CD4-positive, alpha-beta T cell treated with Interleukin-6 for 4 hours (primary cell): ENCODE results near the gene ST3GAL5.
A peak's percentile ranks its signal among the peaks of the same experiment; 100 is the strongest.

Experiments
- DNase-seq: peaks from one replicate; pipeline ENCODE4 v3.0.0-alpha.2; 2020; ENCODE audit warnings: mixed read lengths

ST3GAL5 gene

GRCh38 chr2:85864654-85865053, 24.1 kb downstream of the ST3GAL5 start:
- DNase-seq: no peak

- peak; percentile 49 for DNase-seq
Measured at GRCh38 chr2:85862426-85862825, 26.4 kb downstream of the ST3GAL5 start.

- DNase-seq: no peak
Measured at GRCh38 chr2:85861650-85862049, 27.1 kb downstream of the ST3GAL5 start.

GRCh38 chr2:85861180-85861579, 27.6 kb downstream of the ST3GAL5 start:
- no peak for DNase-seq

GRCh38 chr2:85858841-85859240, 29.9 kb downstream of the ST3GAL5 start:
- no peak for DNase-seq

- DNase-seq: no peak
Measured at GRCh38 chr2:85854897-85855296, 33.9 kb downstream of the ST3GAL5 start.

GRCh38 chr2:85854166-85854509, 34.7 kb downstream of the ST3GAL5 start:
- peak; percentile 30 for DNase-seq

- DNase-seq: peak; percentile 40
Measured at GRCh38 chr2:85853499-85854165, 35.2 kb downstream of the ST3GAL5 start.

- peak; percentile 79 for DNase-seq
Measured at GRCh38 chr2:85852937-85853498, 35.8 kb downstream of the ST3GAL5 start.

- no peak for DNase-seq
Measured at GRCh38 chr2:85852152-85852840, 36.5 kb downstream of the ST3GAL5 start.

GRCh38 chr2:85851253-85852151, 37.3 kb downstream of the ST3GAL5 start:
- peak; percentile 55 for DNase-seq

- DNase-seq: no peak
Measured at GRCh38 chr2:85850451-85850850, 38.3 kb downstream of the ST3GAL5 start.

GRCh38 chr2:85847051-85847588, 41.7 kb downstream of the ST3GAL5 start:
- DNase-seq: no peak

- DNase-seq: no peak
Measured at GRCh38 chr2:85846411-85846810, 42.4 kb downstream of the ST3GAL5 start.

GRCh38 chr2:85844486-85844885, 44.3 kb downstream of the ST3GAL5 start:
- DNase-seq: no peak

- peak; percentile 48 for DNase-seq
Measured at GRCh38 chr2:85843543-85843942, 45.2 kb downstream of the ST3GAL5 start.

GRCh38 chr2:85840091-85840490, 48.7 kb downstream of the ST3GAL5 start:
- DNase-seq: no peak

GRCh38 chr2:85839461-85839860, 49.3 kb downstream of the ST3GAL5 start:
- DNase-seq: no peak

- DNase-seq: no peak
Measured at GRCh38 chr2:85838641-85839040, 50.1 kb downstream of the ST3GAL5 start.

GRCh38 chr2:85838181-85838580, 50.6 kb downstream of the ST3GAL5 start:
- no peak for DNase-seq

GRCh38 chr2:85834466-85834865, 54.3 kb downstream of the ST3GAL5 start:
- DNase-seq: no peak

GRCh38 chr2:85831735-85832134, 57.1 kb downstream of the ST3GAL5 start:
- DNase-seq: no peak

- DNase-seq: peak; percentile 29
Measured at GRCh38 chr2:85830645-85831044, 58.1 kb downstream of the ST3GAL5 start.
